SK-N-MC (cell line): Measurements from ENCODE around the gene AHNAK.

Experiments
- EZH2 ChIP-seq: fragments of 200-600 bp; sonication (generic); IDR thresholded peaks from one replicate; pipeline ENCODE4 v1.6.1; 2017; ENCODE audit warnings: antibody characterized with exemption
- POLR2AphosphoS5 ChIP-seq: IDR thresholded peaks from 2 replicates; pipeline ENCODE4 v1.6.1; 2012; ENCODE audit warnings: mild to moderate bottlenecking, low read depth, low read length, borderline replicate concordance

GRCh38 chr11:62507125-62507422 is 39.5 kb downstream of the AHNAK start:
- TF ChIP-seq POLR2AphosphoS5 (no peak), EZH2 (no peak)
